H9 (cell line): ENCODE data around the gene NOP9. TPM values are rescaled to one million over a fixed set of nuclear protein-coding genes. Genes with fewer than 3 reads are reported as not detected.

Source experiments
- DNase-seq: peaks from one replicate; pipeline ENCODE4 v3.0.0-alpha.2; 2017
- H2AFZ ChIP-seq: one replicate; pipeline ENCODE4 v1.6.1; 2013; ENCODE audit warnings: mild to moderate bottlenecking, low read length, control low read depth, moderate library complexity
- H2AK5ac ChIP-seq: 2 replicates; pipeline ENCODE4 v1.6.1; 2013; ENCODE audit warnings: low read length, control low read depth, mixed read lengths; ENCODE audit not compliant: insufficient read length
- H2BK120ac ChIP-seq: one replicate; pipeline ENCODE4 v1.6.1; 2013; ENCODE audit warnings: low read depth, mild to moderate bottlenecking, low read length, control low read depth, inconsistent platforms; ENCODE audit not compliant: poor library complexity, severe bottlenecking
- H2BK12ac ChIP-seq: 2 replicates; pipeline ENCODE4 v1.6.1; 2013; ENCODE audit warnings: low read length, control low read depth, mixed read lengths, low read depth; ENCODE audit not compliant: insufficient read length
- H2BK15ac ChIP-seq: 2 replicates; pipeline ENCODE4 v1.6.1; 2013; ENCODE audit warnings: low read depth, low read length, control low read depth
- H2BK20ac ChIP-seq: one replicate; pipeline ENCODE4 v1.6.1; 2013; ENCODE audit warnings: low read depth, mild to moderate bottlenecking, low read length, control low read depth, inconsistent platforms; ENCODE audit not compliant: poor library complexity, severe bottlenecking
- H2BK5ac ChIP-seq: 2 replicates; pipeline ENCODE4 v1.6.1; 2013; ENCODE audit warnings: low read length, control low read depth, mixed read lengths; ENCODE audit not compliant: insufficient read length
- H3K14ac ChIP-seq: 2 replicates; pipeline ENCODE4 v1.6.1; 2013; ENCODE audit warnings: low read length, control low read depth; ENCODE audit not compliant: insufficient read depth
- H3K18ac ChIP-seq: 2 replicates; pipeline ENCODE4 v1.6.1; 2013; ENCODE audit warnings: low read depth, mild to moderate bottlenecking, mixed read lengths, low read length, control low read depth; ENCODE audit not compliant: insufficient read length
- H3K23ac ChIP-seq: 2 replicates; pipeline ENCODE4 v1.6.1; 2013; ENCODE audit warnings: low read length, control low read depth, mixed read lengths, low read depth; ENCODE audit not compliant: insufficient read length
- H3K23me2 ChIP-seq: 2 replicates; pipeline ENCODE4 v1.6.1; 2013; ENCODE audit warnings: low read depth, mild to moderate bottlenecking, mixed read lengths, low read length, control low read depth; ENCODE audit not compliant: insufficient read length, poor library complexity, severe bottlenecking
- H3K27ac ChIP-seq: 2 replicates; pipeline ENCODE4 v1.5.1; 2013; ENCODE audit warnings: low read length, control low read depth, mixed read lengths, low read depth; ENCODE audit not compliant: insufficient read length
- H3K27me3 ChIP-seq: 2 replicates; pipeline ENCODE4 v1.6.1; 2013; ENCODE audit warnings: low read length, control low read depth, inconsistent platforms; ENCODE audit not compliant: insufficient read depth
- H3K4ac ChIP-seq: 2 replicates; pipeline ENCODE4 v1.6.1; 2013; ENCODE audit warnings: low read depth, mild to moderate bottlenecking, control low read depth, inconsistent platforms, low read length, moderate library complexity
- H3K4me1 ChIP-seq: 2 replicates; pipeline ENCODE4 v1.6.1; 2013; ENCODE audit warnings: low read length, control low read depth, inconsistent platforms; ENCODE audit not compliant: insufficient read depth
- H3K4me2 ChIP-seq: 2 replicates; pipeline ENCODE4 v1.6.1; 2013; ENCODE audit warnings: low read length, control low read depth, mixed read lengths; ENCODE audit not compliant: insufficient read length, insufficient read depth
- H3K56ac ChIP-seq: 2 replicates; pipeline ENCODE4 v1.6.1; 2013; ENCODE audit warnings: low read depth, mild to moderate bottlenecking, mixed read lengths, low read length, control low read depth; ENCODE audit not compliant: insufficient read length
- H3K79me1 ChIP-seq: 2 replicates; pipeline ENCODE4 v1.6.1; 2013; ENCODE audit warnings: low read depth, mild to moderate bottlenecking, moderate library complexity, low read length, control low read depth, inconsistent platforms; ENCODE audit not compliant: insufficient read depth, poor library complexity, severe bottlenecking
- H3K79me2 ChIP-seq: 2 replicates; pipeline ENCODE4 v1.6.1; 2013; ENCODE audit warnings: low read length, control low read depth, inconsistent platforms; ENCODE audit not compliant: insufficient read depth
- H3K9ac ChIP-seq: 2 replicates; pipeline ENCODE4 v1.6.1; 2013; ENCODE audit warnings: low read length, control low read depth, mixed read lengths; ENCODE audit not compliant: insufficient read length; ENCODE audit errors: extremely low read depth
- H3K9me3 ChIP-seq: one replicate; pipeline ENCODE4 v1.6.1; 2013; ENCODE audit warnings: low read depth, low read length, inconsistent platforms; ENCODE audit not compliant: control insufficient read depth
- H3T11ph ChIP-seq: one replicate; pipeline ENCODE4 v1.6.1; 2013; ENCODE audit warnings: mild to moderate bottlenecking, low read length, control low read depth, inconsistent platforms
- H4K20me1 ChIP-seq: one replicate; pipeline ENCODE4 v1.6.1; 2013; ENCODE audit not compliant: control insufficient read depth, insufficient read length, insufficient read depth
- H4K5ac ChIP-seq: 2 replicates; pipeline ENCODE4 v1.6.1; 2013; ENCODE audit warnings: low read depth, mild to moderate bottlenecking, mixed read lengths, low read length, control low read depth; ENCODE audit not compliant: insufficient read length
- H4K8ac ChIP-seq: replicated peaks from 2 replicates; pipeline ENCODE4 v1.6.1; 2013; ENCODE audit warnings: low read length, control low read depth, mixed read lengths, low read depth; ENCODE audit not compliant: insufficient read length
- H4K91ac ChIP-seq: 2 replicates; pipeline ENCODE4 v1.6.1; 2013; ENCODE audit warnings: low read depth, mild to moderate bottlenecking, moderate library complexity, mixed read lengths, low read length, control low read depth; ENCODE audit not compliant: insufficient read length
- H3K27ac Mint-ChIP-seq, 3 experiments: 2 replicates in 2 of 3; 3 replicates in 1 of 3; pipeline ENCODE4 v1.8.0; 2020 to 2021; ENCODE audit warnings: mixed read lengths in 3 of 3, mild to moderate bottlenecking in 1 of 3, moderate library complexity in 1 of 3
- H3K27me3 Mint-ChIP-seq: 2 replicates; pipeline ENCODE4 v1.8.0; 2021; ENCODE audit warnings: low read depth, mild to moderate bottlenecking, moderate library complexity, mixed read lengths
- H3K36me3 Mint-ChIP-seq, 3 experiments: 2 replicates in 2 of 3; 3 replicates in 1 of 3; pipeline ENCODE4 v1.8.0; 2020 to 2021; ENCODE audit warnings: low read depth in 3 of 3, mixed read lengths in 3 of 3; ENCODE audit not compliant: insufficient read depth in 1 of 3
- H3K4me1 Mint-ChIP-seq, 2 experiments: 2 replicates each; pipeline ENCODE4 v1.8.0; 2020; ENCODE audit warnings: mixed read lengths in 2 of 2
- H3K4me3 Mint-ChIP-seq, 2 experiments: 2 replicates in 1 of 2; 3 replicates in 1 of 2; pipeline ENCODE4 v1.8.0; 2020 to 2021; ENCODE audit warnings: mild to moderate bottlenecking in 2 of 2, mixed read lengths in 2 of 2, moderate library complexity in 1 of 2
- H3K9me3 Mint-ChIP-seq, 2 experiments: 2 replicates in 1 of 2; 3 replicates in 1 of 2; pipeline ENCODE4 v1.8.0; 2020; ENCODE audit warnings: mild to moderate bottlenecking in 2 of 2, mixed read lengths in 2 of 2, moderate library complexity in 1 of 2
- WGBS: extraction: QIAGEN DNeasy Blood & Tissue Kit; methylation state at CpG from one replicate; pipeline ENCODE4 v1.1.7; 2013; ENCODE audit warnings: missing lambda C conversion rate, low lambda C conversion rate, mixed read lengths; ENCODE audit not compliant: insufficient read length; ENCODE audit errors: extremely low coverage; 5-methylcytosine and 5-hydroxymethylcytosine counted together
- total RNA-seq: library from RNA; stranded (reverse); gene quantifications from 2 replicates; pipeline ENCODE4 v1.2.1, GENCODE V29; 2021
- TF ChIP-seq, protein P1 (sequence below): fragments of 200-600 bp; sonication (generic); conservative IDR thresholded peaks from 3 replicates; pipeline ENCODE4 v1.8.0; 2021; ENCODE audit warnings: antibody characterized with exemption, mild to moderate bottlenecking

NOP9 gene
- total RNA-seq, 1 experiment from 2014 or later: 34.7 TPM

DNA sequence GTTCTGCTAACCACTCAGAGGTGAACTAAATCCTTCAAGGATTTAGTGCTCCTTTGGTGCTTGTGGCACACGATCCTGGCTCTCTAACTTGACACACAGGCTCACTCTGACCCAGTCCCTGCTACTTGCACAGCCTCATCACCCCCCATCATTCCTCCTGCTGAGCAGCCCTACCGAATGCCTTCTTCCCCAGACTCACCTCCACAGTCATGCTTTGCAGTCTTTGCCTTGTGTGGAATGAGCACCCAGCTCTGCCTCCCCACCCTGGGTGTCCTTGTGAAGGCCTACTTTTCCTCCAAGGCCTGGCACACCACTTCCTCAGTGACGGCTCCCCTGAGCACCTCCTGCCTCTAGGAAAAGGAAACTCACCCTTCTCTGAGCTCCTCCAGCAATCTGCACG lies 49.3 kb upstream of the NOP9 start:
- Histone ChIP-seq H3K23ac (no peak overlapping the region), H3K79me1 (no peaks in the 10 kb centered on the region), H2AK5ac (no peak overlapping the region), H3T11ph (no peak overlapping the region), H3K27me3 (no peaks in the 10 kb centered on the region), H2AFZ (no peak overlapping the region), H2BK20ac (no peak overlapping the region), H3K18ac (no peak overlapping the region), H2BK12ac (no peak overlapping the region), H2BK15ac (no peak overlapping the region), H3K23me2 (no peaks in the 10 kb centered on the region), H4K8ac (no peak overlapping the region), H3K4me1 (no peaks in the 10 kb centered on the region), H3K4me2 (no peak overlapping the region), H3K9me3 (no peaks in the 10 kb centered on the region), H2BK120ac (no peak overlapping the region), H4K20me1 (no peaks in the 10 kb centered on the region), H3K27ac (no peak overlapping the region), H3K9ac (no peak overlapping the region), H3K56ac (no peak overlapping the region), H4K5ac (no peak overlapping the region), H3K4ac (no peak overlapping the region), H2BK5ac (no peak overlapping the region), H3K79me2 (no peaks in the 10 kb centered on the region), H3K14ac (no peak overlapping the region; the same call in 1 of the 2 replicates), H4K91ac (no peak overlapping the region)
- no peak for DNase-seq
- no peak overlapping the region for H3K4me3 Mint-ChIP-seq
- H3K9me3 Mint-ChIP-seq: no peaks in the 10 kb centered on the region
- no peaks in the 10 kb centered on the region for H3K36me3 Mint-ChIP-seq
- peaks cover 2% of the 10 kb centered on the region; the same call in 1 of the 2 replicates for H3K27me3 Mint-ChIP-seq
- H3K4me1 Mint-ChIP-seq: no peaks in the 10 kb centered on the region
- WGBS: no CpG with 5 or more reads among the region's 4 CpGs
- TF ChIP-seq, protein P1, sequence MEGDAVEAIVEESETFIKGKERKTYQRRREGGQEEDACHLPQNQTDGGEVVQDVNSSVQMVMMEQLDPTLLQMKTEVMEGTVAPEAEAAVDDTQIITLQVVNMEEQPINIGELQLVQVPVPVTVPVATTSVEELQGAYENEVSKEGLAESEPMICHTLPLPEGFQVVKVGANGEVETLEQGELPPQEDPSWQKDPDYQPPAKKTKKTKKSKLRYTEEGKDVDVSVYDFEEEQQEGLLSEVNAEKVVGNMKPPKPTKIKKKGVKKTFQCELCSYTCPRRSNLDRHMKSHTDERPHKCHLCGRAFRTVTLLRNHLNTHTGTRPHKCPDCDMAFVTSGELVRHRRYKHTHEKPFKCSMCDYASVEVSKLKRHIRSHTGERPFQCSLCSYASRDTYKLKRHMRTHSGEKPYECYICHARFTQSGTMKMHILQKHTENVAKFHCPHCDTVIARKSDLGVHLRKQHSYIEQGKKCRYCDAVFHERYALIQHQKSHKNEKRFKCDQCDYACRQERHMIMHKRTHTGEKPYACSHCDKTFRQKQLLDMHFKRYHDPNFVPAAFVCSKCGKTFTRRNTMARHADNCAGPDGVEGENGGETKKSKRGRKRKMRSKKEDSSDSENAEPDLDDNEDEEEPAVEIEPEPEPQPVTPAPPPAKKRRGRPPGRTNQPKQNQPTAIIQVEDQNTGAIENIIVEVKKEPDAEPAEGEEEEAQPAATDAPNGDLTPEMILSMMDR: no peak
- H3K27ac Mint-ChIP-seq: no peak overlapping the region
